Cardiac fibroblast (primary cell): ENCODE data around the gene MAGEL2.
"Not testable (repeated sequence)": the region's sequence is repeated elsewhere in the genome, so short reads cannot be mapped to it uniquely, and the experiment has no call there.

Experiments used
- DNase-seq, 2 donors: peaks; one replicate each; pipeline versions ENCODE4 v3.0.0 to v3.0.0-alpha.2; 2010; ENCODE audit warnings: low read depth in 2 of 2
- H3K4me3 ChIP-seq, 2 donors: replicated peaks in 1 of 2; 1 replicate in 1 of 2; 2 replicates in 1 of 2; pipeline ENCODE4 v1.5.1; 2011; ENCODE audit warnings: low read depth in 2 of 2, low read length in 2 of 2, mild to moderate bottlenecking in 2 of 2, moderate library complexity in 1 of 2
- TF ChIP-seq, protein P1 (sequence below): IDR thresholded peaks from one replicate; pipeline ENCODE4 v1.5.1; 2011; ENCODE audit warnings: low read depth, mild to moderate bottlenecking, low read length, inconsistent platforms

Gene MAGEL2

DNA sequence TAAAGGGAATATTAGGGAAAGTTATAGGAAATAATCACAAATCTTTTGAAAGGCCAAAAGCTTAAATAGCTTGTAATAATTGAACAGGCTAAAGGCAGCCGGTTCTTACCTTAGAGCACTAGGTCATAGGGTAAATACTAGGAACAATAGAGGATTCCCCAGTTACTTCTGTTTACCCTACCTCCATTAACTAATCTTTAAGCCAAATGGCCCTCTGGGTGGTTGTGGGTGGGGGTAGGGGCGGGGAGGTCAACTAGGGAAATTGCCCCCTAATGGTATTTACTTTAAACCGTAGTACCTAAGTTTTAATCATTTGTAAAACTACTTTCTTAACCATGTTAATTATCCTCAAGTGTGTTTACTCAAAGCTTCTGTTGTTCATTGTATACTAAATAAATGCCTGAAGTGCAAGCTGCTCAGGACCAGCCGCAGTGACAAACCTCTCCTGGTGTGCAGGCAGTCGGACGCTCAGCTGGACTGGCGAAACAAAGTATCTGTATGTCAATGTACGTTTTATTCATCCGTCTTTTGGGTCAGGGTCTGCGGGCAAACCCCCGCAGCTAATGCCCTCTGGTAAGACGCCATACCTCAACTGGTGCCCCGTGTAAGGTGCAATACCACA lies 18.9 kb downstream of the MAGEL2 start:
- H3K4me3 ChIP-seq = no peak overlapping the region
- TF ChIP-seq, protein P1, sequence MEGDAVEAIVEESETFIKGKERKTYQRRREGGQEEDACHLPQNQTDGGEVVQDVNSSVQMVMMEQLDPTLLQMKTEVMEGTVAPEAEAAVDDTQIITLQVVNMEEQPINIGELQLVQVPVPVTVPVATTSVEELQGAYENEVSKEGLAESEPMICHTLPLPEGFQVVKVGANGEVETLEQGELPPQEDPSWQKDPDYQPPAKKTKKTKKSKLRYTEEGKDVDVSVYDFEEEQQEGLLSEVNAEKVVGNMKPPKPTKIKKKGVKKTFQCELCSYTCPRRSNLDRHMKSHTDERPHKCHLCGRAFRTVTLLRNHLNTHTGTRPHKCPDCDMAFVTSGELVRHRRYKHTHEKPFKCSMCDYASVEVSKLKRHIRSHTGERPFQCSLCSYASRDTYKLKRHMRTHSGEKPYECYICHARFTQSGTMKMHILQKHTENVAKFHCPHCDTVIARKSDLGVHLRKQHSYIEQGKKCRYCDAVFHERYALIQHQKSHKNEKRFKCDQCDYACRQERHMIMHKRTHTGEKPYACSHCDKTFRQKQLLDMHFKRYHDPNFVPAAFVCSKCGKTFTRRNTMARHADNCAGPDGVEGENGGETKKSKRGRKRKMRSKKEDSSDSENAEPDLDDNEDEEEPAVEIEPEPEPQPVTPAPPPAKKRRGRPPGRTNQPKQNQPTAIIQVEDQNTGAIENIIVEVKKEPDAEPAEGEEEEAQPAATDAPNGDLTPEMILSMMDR = no peak
- DNase-seq = no peak

DNA sequence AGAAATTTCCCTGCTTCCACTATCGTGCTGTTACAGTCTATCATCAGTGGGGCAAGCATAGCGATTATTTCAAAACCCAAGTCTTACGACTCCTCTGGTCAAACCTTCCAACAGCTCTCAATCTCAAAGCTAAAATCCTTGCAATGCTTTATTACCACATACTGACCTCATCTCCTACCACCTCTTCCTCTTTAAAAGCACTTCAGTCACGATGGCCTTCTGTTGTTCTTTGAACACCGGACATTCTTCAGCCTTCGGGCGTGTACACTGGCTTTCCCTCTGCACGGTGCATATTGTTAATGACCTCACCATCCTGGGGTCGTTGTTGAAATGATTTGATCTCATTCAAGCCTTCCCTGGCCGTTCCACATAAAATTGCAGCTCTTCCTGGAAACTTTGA lies 31.1 kb downstream of the MAGEL2 start:
- no peak for DNase-seq
- TF ChIP-seq, protein P1 = no peak
- no peak overlapping the region for H3K4me3 ChIP-seq

DNA sequence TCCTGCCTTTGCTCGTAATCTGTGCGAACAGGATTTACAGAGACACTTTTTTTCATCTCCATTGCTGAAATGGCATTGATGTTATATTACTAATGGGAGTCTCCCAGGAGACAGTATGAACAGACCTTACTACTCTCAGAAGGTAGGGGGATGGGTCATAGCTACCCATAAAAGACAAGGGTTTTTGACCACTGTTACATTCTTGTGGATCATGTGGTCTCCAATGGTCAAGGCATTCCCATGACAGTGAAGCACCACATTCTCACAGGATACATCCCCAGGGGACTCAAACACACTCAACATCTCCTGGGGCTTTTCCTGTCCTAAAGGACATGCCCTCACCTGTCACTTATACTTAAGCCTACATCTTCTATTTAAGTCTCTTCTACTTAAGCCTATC lies 41.4 kb downstream of the MAGEL2 start:
- H3K4me3 ChIP-seq = no peak overlapping the region
- TF ChIP-seq, protein P1 = no peak
- DNase-seq = no peak

DNA sequence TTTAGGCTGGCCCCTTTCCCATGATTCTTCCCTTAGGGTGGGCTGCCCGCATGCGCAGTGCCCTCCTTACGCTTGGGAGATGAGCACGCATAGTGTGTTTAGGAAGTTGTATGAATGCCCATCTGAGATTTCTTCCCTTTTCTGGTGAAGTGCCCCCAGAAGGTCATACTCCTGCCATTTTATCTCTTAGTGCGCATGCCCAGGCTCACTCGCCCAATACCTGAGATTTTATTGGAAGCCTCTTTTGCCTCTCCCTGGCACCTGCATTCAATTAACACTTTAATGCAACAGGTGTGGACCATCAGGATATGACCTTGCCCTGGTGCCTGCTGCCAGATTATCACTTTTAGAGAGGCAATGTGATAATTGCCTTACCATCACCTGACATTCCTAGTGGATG lies 45.5 kb downstream of the MAGEL2 start:
- no peak overlapping the region for H3K4me3 ChIP-seq
- DNase-seq = no peak
- TF ChIP-seq, protein P1 = no peak

DNA sequence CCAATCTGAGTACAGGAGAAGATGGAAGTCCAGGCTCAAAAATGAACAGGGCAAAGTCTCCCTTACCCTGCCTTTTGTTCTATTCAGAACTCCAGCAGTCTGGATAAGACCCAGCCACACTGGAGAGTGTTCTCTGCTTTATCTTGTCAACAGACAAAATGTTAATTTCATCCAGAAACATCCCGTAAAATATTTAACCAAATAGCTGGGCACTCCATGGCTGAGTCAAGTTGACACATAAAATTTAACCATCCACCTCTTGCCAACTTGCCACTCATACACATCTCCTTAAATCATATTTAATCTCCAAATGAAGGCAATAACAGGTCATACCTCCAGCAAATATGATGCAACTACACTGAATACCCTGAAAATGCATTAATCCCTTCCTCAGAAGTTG lies 48.6 kb downstream of the MAGEL2 start:
- no peak overlapping the region for H3K4me3 ChIP-seq

DNA sequence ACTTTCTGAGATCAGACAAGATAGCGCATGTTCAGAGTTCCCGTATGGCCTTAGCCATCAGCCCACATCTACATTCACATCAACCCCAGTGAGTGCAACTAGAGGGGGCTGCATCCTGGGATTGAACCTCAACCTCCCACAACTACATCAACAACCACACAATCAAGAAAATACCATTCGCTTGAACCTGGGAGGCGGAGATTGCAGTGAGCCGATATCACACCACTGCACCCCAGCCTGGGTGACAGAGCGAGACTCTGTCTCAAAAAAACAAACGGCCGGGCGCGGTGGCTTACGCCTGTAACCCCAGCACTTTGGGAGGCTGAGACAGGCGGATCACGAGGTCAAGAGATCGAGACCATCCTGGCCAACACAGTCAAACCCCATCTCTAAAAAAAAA lies 50.4 kb downstream of the MAGEL2 start:
- H3K4me3 ChIP-seq, DNase-seq: not testable (repeated sequence)

More for the DNA sequence above, 48.6 kb downstream of the MAGEL2 start:
- TF ChIP-seq, protein P1 = no peak
- no peak for DNase-seq

DNA sequence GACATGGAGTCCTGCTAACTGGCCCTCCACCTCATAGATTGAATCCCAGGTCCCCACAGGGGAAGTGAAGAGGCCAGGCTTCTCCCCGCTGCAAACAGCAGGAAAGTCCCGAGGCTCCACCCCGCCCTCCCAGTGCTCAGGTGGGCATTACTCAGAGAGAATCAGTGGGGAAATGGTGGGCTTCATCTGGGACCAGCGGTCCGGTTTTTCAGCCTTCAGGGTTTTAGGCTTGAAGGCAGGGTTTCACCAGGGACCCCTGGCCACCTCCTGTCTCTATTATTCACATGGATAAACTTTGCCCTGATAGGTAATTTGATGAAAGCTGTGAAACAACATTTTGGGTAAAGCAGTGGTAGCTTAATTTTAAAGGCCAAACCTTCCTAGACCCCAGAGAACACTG lies 50.9 kb downstream of the MAGEL2 start:
- TF ChIP-seq, protein P1 = no peak
- DNase-seq = no peak
- no peak overlapping the region for H3K4me3 ChIP-seq
